ENCODE data around the gene PSAPL1. TPM values are rescaled to one million over a fixed set of nuclear protein-coding genes. Genes with fewer than 3 reads are reported as not detected.

PSAPL1 gene
- polyA plus RNA-seq, 1 experiment = not detected

DNA sequence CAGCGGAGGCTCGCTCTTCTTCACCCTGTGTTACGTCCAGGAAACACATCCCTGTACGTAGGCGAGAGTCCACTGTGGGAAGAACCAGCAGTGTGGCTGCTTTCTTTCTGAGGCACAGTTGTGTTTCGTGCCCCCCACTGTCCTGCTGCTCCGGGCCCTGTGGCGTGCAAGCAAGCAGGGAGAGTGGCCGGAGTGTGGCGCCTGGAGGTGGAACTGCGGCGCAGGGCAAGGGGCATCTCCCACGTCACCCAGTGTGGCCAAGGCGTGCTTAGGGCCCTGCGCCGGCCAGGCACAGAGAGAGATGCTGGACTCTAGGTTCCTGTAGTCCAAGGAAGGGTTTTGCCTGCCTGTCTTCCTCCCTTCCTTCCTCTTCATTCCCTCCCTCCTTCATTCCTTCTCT lies 13.3 kb upstream of the PSAPL1 start:
- Histone ChIP-seq H3K4me3 (ENCODE audit: low read depth, low read length) (no peak overlapping the region), H3K27me3 (ENCODE audit: control insufficient read depth, insufficient read depth, low read length) (peaks cover 19% of the 10 kb centered on the region), H3K27ac (ENCODE audit: low read depth, low read length) (no peak overlapping the region), H3K9me3 (ENCODE audit: control insufficient read depth, insufficient read depth, low read length) (peaks cover 11% of the 10 kb centered on the region)
- ChIA-PET CTCF (no interaction called here), POLR2A (no interaction called here)
- no peak for DNase-seq (ENCODE audit: low read depth, low spot score)
- TF ChIP-seq, protein P1, sequence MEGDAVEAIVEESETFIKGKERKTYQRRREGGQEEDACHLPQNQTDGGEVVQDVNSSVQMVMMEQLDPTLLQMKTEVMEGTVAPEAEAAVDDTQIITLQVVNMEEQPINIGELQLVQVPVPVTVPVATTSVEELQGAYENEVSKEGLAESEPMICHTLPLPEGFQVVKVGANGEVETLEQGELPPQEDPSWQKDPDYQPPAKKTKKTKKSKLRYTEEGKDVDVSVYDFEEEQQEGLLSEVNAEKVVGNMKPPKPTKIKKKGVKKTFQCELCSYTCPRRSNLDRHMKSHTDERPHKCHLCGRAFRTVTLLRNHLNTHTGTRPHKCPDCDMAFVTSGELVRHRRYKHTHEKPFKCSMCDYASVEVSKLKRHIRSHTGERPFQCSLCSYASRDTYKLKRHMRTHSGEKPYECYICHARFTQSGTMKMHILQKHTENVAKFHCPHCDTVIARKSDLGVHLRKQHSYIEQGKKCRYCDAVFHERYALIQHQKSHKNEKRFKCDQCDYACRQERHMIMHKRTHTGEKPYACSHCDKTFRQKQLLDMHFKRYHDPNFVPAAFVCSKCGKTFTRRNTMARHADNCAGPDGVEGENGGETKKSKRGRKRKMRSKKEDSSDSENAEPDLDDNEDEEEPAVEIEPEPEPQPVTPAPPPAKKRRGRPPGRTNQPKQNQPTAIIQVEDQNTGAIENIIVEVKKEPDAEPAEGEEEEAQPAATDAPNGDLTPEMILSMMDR (IDR thresholded peaks at IDR 0.05; ENCODE audit: low read depth, low read length) = no peak

DNA sequence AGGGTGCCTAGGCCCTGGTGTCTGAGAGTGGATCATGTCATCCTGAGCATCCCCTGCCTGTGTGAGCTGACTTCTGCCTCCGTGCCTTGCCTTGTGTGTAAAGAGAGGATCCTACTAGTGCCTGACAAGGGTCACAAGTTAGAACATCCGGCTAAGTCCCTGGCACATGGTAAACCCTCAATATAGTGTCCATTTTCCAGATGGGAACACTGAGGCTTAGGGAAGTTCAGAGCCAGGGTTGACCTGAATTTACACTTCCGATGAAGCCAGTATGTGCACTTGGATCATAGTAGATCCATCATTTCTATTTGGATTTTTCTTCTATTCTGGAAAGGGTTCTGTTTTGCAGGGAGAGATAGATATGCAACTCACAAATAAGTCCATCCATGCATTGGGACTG lies 12.5 kb upstream of the PSAPL1 start:
- TF ChIP-seq, protein P1 (IDR thresholded peaks at IDR 0.05; ENCODE audit: low read depth, low read length) = no peak
- no peak overlapping the region for H3K27ac ChIP-seq (ENCODE audit: low read depth, low read length)
- no peak overlapping the region for H3K4me3 ChIP-seq (ENCODE audit: low read depth, low read length)
- H3K27me3 ChIP-seq (ENCODE audit: control insufficient read depth, insufficient read depth, low read length) = peaks cover 19% of the 10 kb centered on the region
- peaks cover 3% of the 10 kb centered on the region; the same call in 1 of the 2 replicates for H3K9me3 ChIP-seq (ENCODE audit: control insufficient read depth, insufficient read depth, low read length)
- CTCF ChIA-PET = no interaction called here
- DNase-seq (ENCODE audit: low read depth, low spot score) = no peak
- POLR2A ChIA-PET = no interaction called here

- Histone ChIP-seq H3K27ac (ENCODE audit: low read depth, low read length) (no peak overlapping the region), H3K9me3 (ENCODE audit: control insufficient read depth, insufficient read depth, low read length) (no peaks in the 10 kb centered on the region; the same call in 1 of the 2 replicates), H3K27me3 (ENCODE audit: control insufficient read depth, insufficient read depth, low read length) (peaks cover 24% of the 10 kb centered on the region), H3K4me3 (ENCODE audit: low read depth, low read length) (no peak overlapping the region)
- TF ChIP-seq, protein P1 (IDR thresholded peaks at IDR 0.05; ENCODE audit: low read depth, low read length) = no peak
- POLR2A ChIA-PET = no interaction called here
- CTCF ChIA-PET = no interaction called here
- no peak for DNase-seq (ENCODE audit: low read depth, low spot score)
Observed at GRCh38 chr4:7444731-7445130, 10.0 kb upstream of the PSAPL1 start.

GRCh38 chr4:7444314-7444713 lies 9.6 kb upstream of the PSAPL1 start:
- TF ChIP-seq, protein P1 (IDR thresholded peaks at IDR 0.05; ENCODE audit: low read depth, low read length) = no peak
- CTCF ChIA-PET = no interaction called here
- no peaks in the 10 kb centered on the region; the same call in 1 of the 2 replicates for H3K9me3 ChIP-seq (ENCODE audit: control insufficient read depth, insufficient read depth, low read length)

GRCh38 chr4:7442574-7443162 lies 7.9 kb upstream of the PSAPL1 start:
- Histone ChIP-seq H3K9me3 (ENCODE audit: control insufficient read depth, insufficient read depth, low read length) (no peaks in the 10 kb centered on the region; the same call in 1 of the 2 replicates), H3K27ac (ENCODE audit: low read depth, low read length) (no peak overlapping the region), H3K27me3 (ENCODE audit: control insufficient read depth, insufficient read depth, low read length) (peaks cover 26% of the 10 kb centered on the region), H3K4me3 (ENCODE audit: low read depth, low read length) (no peak overlapping the region)
- POLR2A ChIA-PET = no interaction called here
- TF ChIP-seq, protein P1 (IDR thresholded peaks at IDR 0.05; ENCODE audit: low read depth, low read length) = no peak
- CTCF ChIA-PET = no interaction called here
- DNase-seq (ENCODE audit: low read depth, low spot score) = no peak

More at GRCh38 chr4:7444314-7444713, 9.6 kb upstream of the PSAPL1 start:
- POLR2A ChIA-PET = no interaction called here
- H3K27me3 ChIP-seq (ENCODE audit: control insufficient read depth, insufficient read depth, low read length) = peaks cover 27% of the 10 kb centered on the region
- DNase-seq (ENCODE audit: low read depth, low spot score) = no peak
- no peak overlapping the region for H3K27ac ChIP-seq (ENCODE audit: low read depth, low read length)
- H3K4me3 ChIP-seq (ENCODE audit: low read depth, low read length) = no peak overlapping the region
